DND-41 (cell line): Measurements from ENCODE around the gene MON1B.

Experiments
- EZH2 ChIP-seq: IDR thresholded peaks from 3 replicates; pipeline ENCODE4 v1.6.1; 2012; ENCODE audit warnings: borderline replicate concordance, low read depth, mild to moderate bottlenecking, moderate library complexity, low read length, inconsistent platforms; ENCODE audit not compliant: severe bottlenecking
- TF ChIP-seq, protein P1 (sequence below): IDR thresholded peaks from 2 replicates; pipeline ENCODE4 v1.5.1; 2012; ENCODE audit warnings: borderline replicate concordance, low read length, moderate library complexity, mild to moderate bottlenecking; ENCODE audit not compliant: poor library complexity, severe bottlenecking; ENCODE audit errors: extremely low read depth

DNA sequence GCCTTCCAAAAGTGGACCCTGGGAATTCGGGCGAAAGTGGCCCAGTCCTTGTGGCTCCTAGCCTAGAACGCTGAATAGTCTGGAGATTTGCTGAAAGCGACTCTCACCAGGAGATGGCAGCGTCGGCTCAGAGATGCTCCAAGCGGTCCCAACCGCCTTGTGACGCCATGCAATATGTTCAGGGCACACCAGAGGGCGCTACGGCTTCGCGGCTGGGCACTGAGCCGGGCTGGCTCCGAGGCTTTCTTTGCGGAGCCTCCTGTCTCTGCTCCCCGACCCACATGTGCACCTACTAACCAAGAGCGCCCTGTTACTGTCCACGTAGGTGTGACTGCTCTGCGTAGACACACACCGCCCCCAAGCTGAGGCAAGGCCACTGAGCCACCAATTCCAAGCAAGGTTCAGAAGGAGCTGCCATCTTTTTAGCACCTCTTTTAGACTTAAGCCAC lies 45.1 kb downstream of the MON1B start:
- TF ChIP-seq, protein P1, sequence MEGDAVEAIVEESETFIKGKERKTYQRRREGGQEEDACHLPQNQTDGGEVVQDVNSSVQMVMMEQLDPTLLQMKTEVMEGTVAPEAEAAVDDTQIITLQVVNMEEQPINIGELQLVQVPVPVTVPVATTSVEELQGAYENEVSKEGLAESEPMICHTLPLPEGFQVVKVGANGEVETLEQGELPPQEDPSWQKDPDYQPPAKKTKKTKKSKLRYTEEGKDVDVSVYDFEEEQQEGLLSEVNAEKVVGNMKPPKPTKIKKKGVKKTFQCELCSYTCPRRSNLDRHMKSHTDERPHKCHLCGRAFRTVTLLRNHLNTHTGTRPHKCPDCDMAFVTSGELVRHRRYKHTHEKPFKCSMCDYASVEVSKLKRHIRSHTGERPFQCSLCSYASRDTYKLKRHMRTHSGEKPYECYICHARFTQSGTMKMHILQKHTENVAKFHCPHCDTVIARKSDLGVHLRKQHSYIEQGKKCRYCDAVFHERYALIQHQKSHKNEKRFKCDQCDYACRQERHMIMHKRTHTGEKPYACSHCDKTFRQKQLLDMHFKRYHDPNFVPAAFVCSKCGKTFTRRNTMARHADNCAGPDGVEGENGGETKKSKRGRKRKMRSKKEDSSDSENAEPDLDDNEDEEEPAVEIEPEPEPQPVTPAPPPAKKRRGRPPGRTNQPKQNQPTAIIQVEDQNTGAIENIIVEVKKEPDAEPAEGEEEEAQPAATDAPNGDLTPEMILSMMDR, result peak; percentile 99
- TF ChIP-seq EZH2, result no peak
